Measurements from ENCODE around the gene AFF3. TPM values are rescaled to one million over a fixed set of nuclear protein-coding genes. Genes with fewer than 3 reads are reported as not detected.
"Not testable (repeated sequence)": the region's sequence is repeated elsewhere in the genome, so short reads cannot be mapped to it uniquely, and the experiment has no call there.

AFF3 gene
- total RNA-seq, 1 experiment from 2014 or later = 0.42 TPM

DNA sequence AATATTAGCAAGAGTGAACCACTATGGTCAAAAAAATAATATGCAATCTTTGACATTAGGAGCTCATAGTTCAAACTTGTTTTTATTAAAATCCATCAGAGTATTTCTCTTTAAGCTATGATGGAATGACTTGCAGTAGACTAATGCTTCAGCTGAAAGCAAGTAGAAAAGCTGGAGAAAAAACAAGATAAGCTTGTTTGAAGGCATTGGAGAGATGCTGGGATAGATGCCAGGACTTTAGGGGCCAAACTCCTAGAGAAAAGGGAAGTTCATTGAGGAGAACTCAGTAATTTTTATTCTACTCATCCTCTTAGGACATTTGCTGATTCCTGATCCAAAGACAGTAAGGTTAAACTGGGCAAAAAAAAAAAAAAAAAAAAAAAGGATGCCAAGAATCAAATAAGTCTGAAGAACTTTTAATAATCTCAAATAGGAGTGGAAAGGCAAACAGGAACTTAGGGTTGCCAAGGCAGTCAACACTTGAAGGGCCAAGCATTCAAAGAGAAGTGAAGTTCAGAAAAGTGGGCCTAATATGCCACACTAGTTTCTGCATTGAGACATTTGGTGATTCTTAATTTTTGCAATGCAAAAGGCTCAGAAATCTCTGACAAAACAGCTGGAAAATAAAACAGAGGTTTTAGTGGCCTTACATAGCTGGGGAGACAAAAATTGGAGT lies 19.7 kb upstream of the AFF3 start:
- DNase-seq (ENCODE audit: unreplicated experiment) = no peak
- no peak overlapping the region for H3K4me3 Mint-ChIP-seq (ENCODE audit: unreplicated experiment)
- H3K27ac Mint-ChIP-seq (ENCODE audit: low read depth, unreplicated experiment) = no peak overlapping the region
- H3K4me1 Mint-ChIP-seq (ENCODE audit: insufficient read depth, unreplicated experiment) = no peaks in the 10 kb centered on the region
- intact Hi-C loops (cut with micrococcal nuclease) = no loop called here
- peaks cover 13% of the 10 kb centered on the region for H3K9me3 Mint-ChIP-seq (ENCODE audit: unreplicated experiment)
- TF ChIP-seq, protein P1, sequence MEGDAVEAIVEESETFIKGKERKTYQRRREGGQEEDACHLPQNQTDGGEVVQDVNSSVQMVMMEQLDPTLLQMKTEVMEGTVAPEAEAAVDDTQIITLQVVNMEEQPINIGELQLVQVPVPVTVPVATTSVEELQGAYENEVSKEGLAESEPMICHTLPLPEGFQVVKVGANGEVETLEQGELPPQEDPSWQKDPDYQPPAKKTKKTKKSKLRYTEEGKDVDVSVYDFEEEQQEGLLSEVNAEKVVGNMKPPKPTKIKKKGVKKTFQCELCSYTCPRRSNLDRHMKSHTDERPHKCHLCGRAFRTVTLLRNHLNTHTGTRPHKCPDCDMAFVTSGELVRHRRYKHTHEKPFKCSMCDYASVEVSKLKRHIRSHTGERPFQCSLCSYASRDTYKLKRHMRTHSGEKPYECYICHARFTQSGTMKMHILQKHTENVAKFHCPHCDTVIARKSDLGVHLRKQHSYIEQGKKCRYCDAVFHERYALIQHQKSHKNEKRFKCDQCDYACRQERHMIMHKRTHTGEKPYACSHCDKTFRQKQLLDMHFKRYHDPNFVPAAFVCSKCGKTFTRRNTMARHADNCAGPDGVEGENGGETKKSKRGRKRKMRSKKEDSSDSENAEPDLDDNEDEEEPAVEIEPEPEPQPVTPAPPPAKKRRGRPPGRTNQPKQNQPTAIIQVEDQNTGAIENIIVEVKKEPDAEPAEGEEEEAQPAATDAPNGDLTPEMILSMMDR (IDR thresholded peaks at IDR 0.05; ENCODE audit: unreplicated experiment) = no peak
- no TSS peak for BruUV-seq (replicated peaks)
- no peaks in the 10 kb centered on the region for H3K36me3 Mint-ChIP-seq (ENCODE audit: insufficient read depth, unreplicated experiment)
- POLR2A ChIA-PET = no interaction called here
- H3K27me3 Mint-ChIP-seq (ENCODE audit: insufficient read depth, unreplicated experiment) = no peaks in the 10 kb centered on the region
- CTCF ChIA-PET = no interaction called here

- CTCF ChIA-PET = no interaction called here
- no peaks in the 10 kb centered on the region for H3K4me1 Mint-ChIP-seq (ENCODE audit: insufficient read depth, unreplicated experiment)
- no peak for DNase-seq (ENCODE audit: unreplicated experiment)
- intact Hi-C loops (cut with micrococcal nuclease) = no loop called here
- H3K27ac Mint-ChIP-seq (ENCODE audit: low read depth, unreplicated experiment) = no peak overlapping the region
- BruUV-seq (replicated peaks) = no TSS peak
- TF ChIP-seq, protein P1 (IDR thresholded peaks at IDR 0.05; ENCODE audit: unreplicated experiment) = no peak
- POLR2A ChIA-PET = no interaction called here
- no peaks in the 10 kb centered on the region for H3K36me3 Mint-ChIP-seq (ENCODE audit: insufficient read depth, unreplicated experiment)
- no peaks in the 10 kb centered on the region for H3K27me3 Mint-ChIP-seq (ENCODE audit: insufficient read depth, unreplicated experiment)
- H3K9me3 Mint-ChIP-seq (ENCODE audit: unreplicated experiment) = peaks cover 13% of the 10 kb centered on the region
- no peak overlapping the region for H3K4me3 Mint-ChIP-seq (ENCODE audit: unreplicated experiment)
These were observed 18.0 kb upstream of the AFF3 start for GRCh38 chr2:100160396-100160795.

DNA sequence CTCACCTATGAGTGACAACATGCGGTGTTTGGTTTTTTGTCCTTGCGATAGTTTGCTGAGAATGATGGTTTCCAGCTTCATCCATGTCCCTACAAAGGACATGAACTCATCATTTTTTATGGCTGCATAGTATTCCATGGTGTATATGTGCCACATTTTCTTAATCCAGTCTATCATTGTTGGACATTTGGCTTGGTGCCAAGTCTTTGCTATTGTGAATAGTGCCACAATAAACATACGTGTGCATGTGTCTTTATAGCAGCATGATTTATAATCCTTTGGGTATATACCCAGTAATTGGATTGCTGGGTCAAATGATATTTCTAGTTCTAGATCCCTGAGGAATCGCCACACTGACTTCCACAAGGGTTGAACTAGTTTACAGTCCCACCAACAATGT lies 9.4 kb upstream of the AFF3 start:
- H3K4me3 Mint-ChIP-seq (ENCODE audit: unreplicated experiment); H3K36me3 Mint-ChIP-seq (ENCODE audit: insufficient read depth, unreplicated experiment); BruUV-seq (replicated peaks); DNase-seq (ENCODE audit: unreplicated experiment); POLR2A ChIA-PET; H3K27me3 Mint-ChIP-seq (ENCODE audit: insufficient read depth, unreplicated experiment); H3K4me1 Mint-ChIP-seq (ENCODE audit: insufficient read depth, unreplicated experiment); CTCF ChIA-PET; H3K27ac Mint-ChIP-seq (ENCODE audit: low read depth, unreplicated experiment); intact Hi-C loops (cut with micrococcal nuclease); H3K9me3 Mint-ChIP-seq (ENCODE audit: unreplicated experiment): not testable (repeated sequence)

GRCh38 chr2:100151310-100151709 lies 8.9 kb upstream of the AFF3 start:
- no peaks in the 10 kb centered on the region for H3K9me3 Mint-ChIP-seq (ENCODE audit: unreplicated experiment)
- no peak overlapping the region for H3K4me3 Mint-ChIP-seq (ENCODE audit: unreplicated experiment)
- no peak overlapping the region for H3K27ac Mint-ChIP-seq (ENCODE audit: low read depth, unreplicated experiment)
- no peaks in the 10 kb centered on the region for H3K27me3 Mint-ChIP-seq (ENCODE audit: insufficient read depth, unreplicated experiment)
- DNase-seq (ENCODE audit: unreplicated experiment) = no peak
- H3K36me3 Mint-ChIP-seq (ENCODE audit: insufficient read depth, unreplicated experiment) = no peaks in the 10 kb centered on the region
- intact Hi-C loops (cut with micrococcal nuclease) = no loop called here
- ChIA-PET POLR2A (no interaction called here), CTCF (interaction anchor here (0.6 kb wide), 1 partner anchor 112 kb away, joined by 3 read pairs; no protein-coding TSS in a partner anchor)
- TF ChIP-seq, protein P1 (IDR thresholded peaks at IDR 0.05; ENCODE audit: unreplicated experiment) = no peak
- H3K4me1 Mint-ChIP-seq (ENCODE audit: insufficient read depth, unreplicated experiment) = no peaks in the 10 kb centered on the region
- no TSS peak for BruUV-seq (replicated peaks)

GRCh38 chr2:100148883-100149282 lies 6.5 kb upstream of the AFF3 start:
- no TSS peak for BruUV-seq (replicated peaks)
- Mint-ChIP-seq H3K4me3 (ENCODE audit: unreplicated experiment) (no peak overlapping the region), H3K4me1 (ENCODE audit: insufficient read depth, unreplicated experiment) (no peaks in the 10 kb centered on the region), H3K36me3 (ENCODE audit: insufficient read depth, unreplicated experiment) (no peaks in the 10 kb centered on the region), H3K27me3 (ENCODE audit: insufficient read depth, unreplicated experiment) (peaks cover 8% of the 10 kb centered on the region), H3K9me3 (ENCODE audit: unreplicated experiment) (peaks cover 5% of the 10 kb centered on the region), H3K27ac (ENCODE audit: low read depth, unreplicated experiment) (no peak overlapping the region)
- TF ChIP-seq, protein P1 (IDR thresholded peaks at IDR 0.05; ENCODE audit: unreplicated experiment) = no peak
- intact Hi-C loops (cut with micrococcal nuclease) = no loop called here
- ChIA-PET CTCF (no interaction called here), POLR2A (no interaction called here)
- no peak for DNase-seq (ENCODE audit: unreplicated experiment)
